Activated T-helper 1 cell treated with Interleukin-2 at 50 U/mL for 16 hours (primary cell): ENCODE data around the gene MAPK8IP3.

Experiments used
- DNase-seq: peaks from one replicate; pipeline ENCODE4 v3.0.0-alpha.2; 2020; ENCODE audit warnings: low read depth

MAPK8IP3 gene

DNA sequence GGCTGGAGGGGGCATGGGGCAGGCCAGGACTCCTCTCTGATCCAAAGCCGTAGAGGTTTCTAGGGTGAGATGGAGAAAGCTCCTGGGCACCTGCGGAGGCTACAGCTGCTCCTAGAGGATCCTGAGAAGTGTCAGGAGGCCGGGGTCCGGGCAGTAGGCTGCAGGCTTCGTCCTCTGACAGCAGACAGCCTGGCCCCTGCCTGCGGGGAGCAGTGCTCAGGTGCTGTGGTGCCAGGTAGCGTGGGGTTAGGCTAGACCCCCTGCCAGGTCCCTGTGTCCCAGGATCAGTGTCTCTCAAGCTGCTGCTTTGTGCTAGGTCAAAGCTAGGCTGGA, 68.4 kb downstream of the MAPK8IP3 start:
- DNase-seq = no peak

DNA sequence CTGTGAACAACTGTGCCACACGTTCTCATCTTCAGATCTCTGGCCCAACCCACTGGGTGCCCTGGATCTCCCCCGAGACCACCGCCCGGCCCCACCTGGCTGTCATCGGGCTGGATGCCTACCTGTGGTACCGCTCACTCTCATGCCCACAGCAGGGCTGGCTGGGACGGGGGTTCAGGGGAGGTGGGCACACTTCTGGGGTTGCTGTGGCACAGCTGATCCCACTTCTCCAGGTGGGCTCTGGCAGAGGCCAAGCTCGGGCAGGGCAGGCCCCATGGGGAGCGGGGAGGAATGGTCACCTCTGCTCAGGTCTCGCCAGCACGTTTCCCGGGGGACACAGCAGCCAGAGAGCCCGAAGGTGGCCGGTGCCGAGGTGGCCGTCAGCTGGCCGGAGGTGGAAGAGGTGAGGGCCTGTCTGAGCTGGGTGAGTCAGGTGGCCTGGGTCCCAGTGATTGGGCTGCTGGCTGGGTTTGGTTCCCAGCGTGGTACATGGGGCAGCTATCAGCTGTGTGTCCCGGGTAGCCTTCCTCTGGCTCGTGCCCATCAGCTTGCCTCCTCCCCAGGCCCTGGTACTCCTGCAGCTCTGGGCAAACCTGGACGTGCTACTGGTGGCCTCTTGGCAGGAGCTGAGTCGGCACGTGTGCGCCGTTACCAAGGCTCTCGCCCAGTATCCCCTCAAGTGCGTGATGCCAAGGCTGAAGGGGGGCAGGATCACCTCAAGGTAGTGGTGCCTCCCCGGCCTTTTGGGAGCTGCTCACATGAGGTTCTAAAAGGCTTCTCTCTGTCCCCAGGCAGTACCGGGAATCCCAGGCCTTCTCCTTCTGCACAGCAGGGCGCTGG, 69.2 kb downstream of the MAPK8IP3 start:
- no peak for DNase-seq

DNA sequence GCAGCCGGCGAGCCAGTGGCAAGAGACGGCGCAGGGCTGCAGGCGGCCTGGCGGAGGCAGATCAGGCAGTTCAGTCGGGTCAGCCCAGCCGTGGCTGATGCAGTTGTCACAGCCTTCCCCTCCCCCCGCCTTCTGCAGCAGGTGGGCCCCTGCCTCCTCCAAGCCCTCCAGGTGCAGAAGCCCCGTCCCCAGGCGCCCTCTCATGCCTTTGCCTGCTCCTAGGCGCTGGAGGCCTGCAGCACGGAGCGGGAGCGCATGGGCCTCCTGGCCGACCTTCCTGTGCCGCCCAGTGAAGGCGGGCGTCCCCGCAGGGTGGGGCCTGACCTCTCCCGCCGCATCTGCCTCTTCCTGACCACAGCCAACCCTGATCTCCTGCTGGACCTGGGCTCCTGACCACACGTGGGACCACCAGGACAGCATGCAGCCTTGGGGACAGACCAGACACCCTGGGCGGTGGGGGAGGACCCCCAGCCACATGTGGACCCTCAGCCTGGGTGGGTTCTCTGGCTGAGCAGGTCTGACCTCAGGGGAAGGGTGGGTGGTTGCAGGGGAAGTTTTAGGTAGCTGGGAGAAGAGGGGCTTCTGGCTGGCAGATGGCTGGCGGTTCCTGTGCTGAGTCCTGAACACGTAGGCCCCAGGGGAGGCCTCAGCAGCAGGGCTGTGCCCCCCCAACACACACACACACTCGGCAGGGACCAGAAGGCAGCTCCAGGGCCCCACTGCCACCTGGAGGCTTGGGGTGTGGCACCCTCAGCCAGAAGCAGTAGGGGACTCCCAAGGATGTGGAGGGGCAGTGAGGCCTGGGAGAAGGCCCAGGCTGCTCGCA, 70.1 kb downstream of the MAPK8IP3 start:
- DNase-seq = no peak

DNA sequence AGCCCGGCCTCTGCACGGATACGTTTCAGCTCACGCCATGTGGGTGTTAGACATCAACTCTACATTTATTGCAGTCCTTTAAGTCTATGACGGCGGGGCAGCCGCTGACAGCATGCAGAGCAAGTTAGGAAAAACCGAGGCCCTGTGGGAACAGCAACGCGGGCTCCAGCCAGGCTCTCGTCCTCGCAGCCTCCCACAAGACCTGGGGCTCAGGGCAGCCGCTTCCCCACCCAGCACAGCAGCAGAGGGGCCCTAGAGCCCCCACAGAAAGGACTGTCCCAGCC, 70.6 kb downstream of the MAPK8IP3 start:
- DNase-seq = no peak

DNA sequence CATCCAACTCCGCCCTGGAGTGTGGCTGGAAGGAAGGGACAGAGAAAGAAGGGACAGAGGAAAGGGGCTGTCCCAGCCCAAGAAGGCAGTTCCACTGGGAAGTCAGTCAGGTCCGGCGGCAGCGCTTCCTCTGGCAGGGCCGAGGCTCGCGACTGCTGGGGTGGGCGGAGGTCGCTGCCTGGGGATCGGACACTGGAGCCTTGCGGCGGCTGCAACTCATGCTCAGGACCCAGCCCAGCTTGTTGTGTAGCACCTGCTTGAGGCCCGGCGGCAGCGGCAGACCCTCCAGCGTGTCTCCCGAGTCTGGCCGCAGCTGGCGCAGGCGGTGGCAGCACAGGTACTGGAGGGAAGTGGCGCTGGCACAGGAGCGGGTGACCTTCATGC, 71.0 kb downstream of the MAPK8IP3 start:
- DNase-seq = no peak

DNA sequence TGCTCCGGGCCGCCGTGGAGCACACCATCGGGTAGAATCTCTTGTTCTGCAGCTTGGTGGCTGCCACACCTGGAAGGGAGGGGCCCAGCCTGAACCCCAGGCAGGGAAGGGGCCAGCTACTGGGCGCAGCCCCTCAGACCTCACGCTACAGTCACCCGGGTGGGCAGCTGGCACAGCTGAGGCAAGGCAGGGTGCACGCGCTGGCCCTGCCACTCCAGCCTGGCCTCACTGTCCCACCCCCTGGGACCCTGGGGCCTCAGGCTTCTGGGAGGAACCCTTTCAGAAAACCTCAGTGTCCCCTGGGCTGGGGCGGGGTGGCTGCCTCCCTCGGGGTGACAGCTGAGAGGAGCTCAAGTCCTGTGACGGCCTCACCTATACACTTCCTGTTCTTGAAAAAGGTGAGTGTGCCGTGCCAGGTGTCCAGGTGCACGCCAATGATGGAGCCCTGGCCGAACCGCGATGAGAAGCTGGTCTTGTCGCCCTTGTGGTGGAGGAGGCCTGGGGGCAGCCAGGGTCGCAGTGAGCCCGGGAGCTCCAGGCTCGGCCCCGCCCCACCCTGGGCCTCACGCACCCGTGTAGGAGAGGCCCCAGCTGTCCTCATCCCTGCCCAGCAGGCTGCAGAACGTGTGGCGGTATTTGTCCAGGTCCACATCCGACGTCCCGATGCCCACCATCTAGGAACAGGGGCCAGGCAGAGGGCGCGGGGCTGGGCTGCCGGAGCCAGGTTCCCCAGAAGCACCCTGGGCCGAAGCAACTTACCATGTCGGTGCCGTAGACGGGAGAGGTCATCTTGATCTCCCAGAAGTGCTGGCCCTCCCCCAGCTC, 71.6 kb downstream of the MAPK8IP3 start:
- DNase-seq = no peak

DNA sequence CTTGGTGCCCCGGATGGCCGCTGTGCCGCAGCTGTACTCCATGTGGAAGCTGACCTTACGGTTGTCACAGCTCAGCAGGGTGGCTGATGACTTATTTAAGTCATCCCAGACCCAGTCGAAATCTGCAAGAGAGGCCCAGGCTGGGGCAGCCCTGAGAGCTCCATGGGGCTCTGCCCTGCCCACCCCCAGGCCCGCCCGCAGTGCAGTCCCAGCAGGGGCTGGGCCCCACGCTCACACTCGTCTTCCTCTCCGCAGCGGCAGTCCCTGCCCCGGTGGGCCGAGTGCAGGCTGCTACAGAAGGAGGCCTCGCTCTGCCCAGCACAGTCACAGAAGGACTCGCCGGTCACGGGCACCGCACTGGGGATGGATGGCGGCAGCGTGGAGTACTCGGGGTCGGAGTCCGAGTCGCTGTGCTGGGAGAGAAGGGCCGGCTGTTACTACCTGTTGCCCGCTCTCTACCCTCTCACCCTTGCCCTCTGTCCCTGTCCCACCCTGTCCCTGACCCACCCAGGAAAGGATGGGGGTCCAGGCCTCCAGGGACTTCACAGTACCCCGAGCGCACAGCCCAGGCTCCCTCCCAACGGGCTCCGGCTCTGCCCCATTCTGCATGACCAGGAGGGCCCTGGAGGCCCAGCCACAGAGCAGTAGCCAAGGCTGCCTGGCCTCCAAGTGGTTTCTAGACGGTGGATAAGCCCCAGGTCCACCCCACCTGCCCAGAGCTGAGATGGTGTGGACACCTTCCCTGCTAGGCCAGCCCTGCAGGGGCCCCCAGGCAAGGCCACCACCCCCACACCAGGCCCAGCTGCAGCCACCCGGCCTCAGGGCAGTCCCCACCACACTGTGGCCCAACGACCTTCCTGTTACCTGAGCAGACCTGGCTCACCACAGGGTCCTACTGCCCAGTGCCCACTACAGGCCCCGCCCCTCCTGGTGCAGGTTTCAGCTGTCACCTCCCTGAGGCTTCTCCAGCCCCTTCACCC, 72.5 kb downstream of the MAPK8IP3 start:
- no peak for DNase-seq

DNA sequence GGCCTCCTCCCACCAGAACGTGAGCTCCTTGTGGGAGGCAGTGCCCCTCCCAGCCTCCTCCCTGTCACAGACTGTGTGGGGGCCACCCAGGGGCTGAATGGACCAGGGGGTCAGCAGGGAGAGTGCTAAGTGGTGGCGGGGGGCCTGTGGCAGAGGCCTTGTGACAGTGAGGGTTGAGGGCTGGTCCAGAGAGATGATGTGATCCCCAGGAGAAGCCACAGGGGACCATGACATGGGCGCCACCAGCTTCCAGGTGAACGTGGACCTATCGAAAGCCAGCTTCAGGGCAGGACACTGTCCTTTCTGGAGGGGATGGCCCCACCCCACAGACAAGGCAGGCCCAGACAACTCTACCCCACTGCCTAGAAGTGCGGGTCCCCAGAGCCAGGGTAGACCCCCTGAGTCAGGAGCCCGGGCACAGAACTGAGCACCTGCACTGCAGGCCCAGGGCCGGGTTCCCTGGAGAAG, 73.3 kb downstream of the MAPK8IP3 start:
- no peak for DNase-seq

DNA sequence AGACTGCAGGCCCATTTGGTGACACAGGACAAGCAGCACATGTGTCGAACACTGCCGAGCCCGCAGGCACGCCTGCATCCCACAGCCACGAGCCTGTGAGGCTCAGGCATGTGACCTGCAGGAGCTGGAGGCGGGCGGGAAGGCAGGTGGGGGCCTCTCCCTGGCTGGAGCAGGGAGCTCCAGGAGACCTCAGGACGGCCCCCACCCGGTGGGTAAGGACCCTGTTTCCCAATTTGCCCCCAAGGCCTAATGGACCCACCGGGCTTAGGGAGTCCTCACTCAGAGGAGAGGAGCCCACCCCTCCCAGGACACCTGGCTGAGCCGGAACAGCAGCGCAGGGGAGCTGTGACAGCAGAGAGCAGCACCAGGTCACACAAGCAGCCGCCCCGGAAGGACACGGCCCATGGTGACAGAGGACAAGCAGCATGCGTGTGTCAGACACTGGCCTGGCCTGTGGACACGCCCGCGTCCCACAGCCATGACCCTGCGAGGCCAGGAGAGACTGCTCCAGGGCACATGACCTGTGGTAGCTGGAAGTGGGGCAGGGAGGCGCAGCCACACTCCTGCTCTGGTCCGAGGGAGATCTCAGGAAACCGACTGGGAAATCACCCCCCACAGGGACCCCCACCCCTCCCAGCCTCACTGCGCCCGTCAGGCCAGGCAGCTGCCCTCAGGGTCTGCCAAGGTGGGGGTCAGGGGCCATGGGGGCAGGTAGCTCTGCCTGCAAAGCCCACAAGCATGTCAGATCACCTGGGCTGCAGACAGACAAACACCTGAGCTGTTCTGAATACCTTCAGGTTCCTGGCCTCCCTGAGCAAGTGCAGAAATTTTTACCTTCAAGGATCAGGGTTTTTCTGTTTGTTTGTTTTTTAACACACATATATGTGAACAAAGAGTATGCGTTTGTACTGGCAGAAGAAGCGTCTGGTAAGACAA, 74.0 kb downstream of the MAPK8IP3 start:
- DNase-seq = no peak

DNA sequence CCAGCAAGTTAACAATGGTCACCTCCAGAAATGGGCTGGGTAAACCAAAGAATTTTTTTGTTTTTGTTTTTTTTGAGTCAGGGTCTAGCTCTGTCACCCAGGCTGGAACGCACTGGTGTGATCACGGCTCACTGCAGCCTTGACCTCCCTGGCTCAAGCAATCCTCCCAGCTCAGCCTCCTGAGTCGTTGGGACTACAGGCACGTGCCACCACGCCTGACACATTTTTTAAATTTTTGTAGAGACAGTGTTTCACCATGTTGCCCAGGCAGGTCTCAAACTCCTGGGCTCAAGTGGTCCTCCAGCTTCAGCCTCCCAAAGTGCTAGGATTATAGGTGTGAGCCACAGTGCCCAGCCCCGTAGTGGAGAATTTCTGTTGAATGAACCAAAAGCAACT, 74.7 kb downstream of the MAPK8IP3 start:
- DNase-seq = no peak

DNA sequence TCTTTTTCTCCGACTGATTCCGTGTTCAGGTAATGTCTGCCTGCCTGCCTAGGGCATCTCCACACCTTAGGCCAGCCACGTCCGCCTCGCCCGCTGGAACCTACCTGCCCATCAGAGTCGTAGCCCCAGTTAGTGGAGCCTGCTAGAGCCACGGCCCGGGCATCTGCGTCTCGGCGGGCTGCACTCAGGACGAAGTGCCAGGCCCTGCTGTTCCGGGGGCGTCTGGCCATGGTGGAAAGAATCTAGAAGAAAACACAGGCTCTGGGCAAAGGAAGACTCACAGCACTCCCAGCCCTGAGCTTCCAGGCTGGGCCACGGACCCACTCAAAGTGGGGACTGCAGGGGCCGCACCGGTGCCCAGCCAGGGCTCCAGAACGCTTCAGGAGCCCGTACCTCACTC, 75.3 kb downstream of the MAPK8IP3 start:
- no peak for DNase-seq

DNA sequence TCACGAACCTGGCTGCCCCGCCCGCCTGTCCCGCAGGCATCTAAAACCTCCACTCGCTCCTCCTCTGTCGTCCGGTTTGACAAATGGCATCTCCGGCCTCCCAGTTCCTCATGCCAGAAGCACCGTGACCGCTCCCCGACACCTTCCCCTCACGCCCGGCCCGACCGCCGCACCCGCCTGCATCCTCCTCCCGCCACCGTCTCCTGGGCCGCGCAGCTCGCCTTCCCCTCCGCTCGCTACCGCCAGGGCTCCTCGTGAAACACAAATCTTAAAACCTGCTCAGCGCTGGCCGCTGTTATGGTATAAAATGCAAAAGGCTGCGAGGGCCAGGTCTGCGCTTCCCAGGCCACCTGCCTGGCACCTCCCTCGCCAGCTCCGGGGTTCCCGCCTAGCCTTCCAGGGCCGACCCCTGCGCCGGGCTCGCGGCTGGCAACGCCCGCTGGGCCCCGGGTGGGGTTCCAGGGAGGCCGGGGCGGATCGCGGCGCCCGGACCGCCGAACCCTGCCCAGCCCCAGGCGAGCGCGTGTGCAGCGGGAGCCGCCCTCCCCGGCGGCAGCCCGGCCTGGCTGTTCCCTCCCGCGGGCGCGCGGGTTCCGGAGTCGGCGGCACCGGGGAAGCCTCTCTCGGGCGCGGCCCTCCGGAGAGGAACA, 75.9 kb downstream of the MAPK8IP3 start:
- peak; percentile 31 for DNase-seq

DNA sequence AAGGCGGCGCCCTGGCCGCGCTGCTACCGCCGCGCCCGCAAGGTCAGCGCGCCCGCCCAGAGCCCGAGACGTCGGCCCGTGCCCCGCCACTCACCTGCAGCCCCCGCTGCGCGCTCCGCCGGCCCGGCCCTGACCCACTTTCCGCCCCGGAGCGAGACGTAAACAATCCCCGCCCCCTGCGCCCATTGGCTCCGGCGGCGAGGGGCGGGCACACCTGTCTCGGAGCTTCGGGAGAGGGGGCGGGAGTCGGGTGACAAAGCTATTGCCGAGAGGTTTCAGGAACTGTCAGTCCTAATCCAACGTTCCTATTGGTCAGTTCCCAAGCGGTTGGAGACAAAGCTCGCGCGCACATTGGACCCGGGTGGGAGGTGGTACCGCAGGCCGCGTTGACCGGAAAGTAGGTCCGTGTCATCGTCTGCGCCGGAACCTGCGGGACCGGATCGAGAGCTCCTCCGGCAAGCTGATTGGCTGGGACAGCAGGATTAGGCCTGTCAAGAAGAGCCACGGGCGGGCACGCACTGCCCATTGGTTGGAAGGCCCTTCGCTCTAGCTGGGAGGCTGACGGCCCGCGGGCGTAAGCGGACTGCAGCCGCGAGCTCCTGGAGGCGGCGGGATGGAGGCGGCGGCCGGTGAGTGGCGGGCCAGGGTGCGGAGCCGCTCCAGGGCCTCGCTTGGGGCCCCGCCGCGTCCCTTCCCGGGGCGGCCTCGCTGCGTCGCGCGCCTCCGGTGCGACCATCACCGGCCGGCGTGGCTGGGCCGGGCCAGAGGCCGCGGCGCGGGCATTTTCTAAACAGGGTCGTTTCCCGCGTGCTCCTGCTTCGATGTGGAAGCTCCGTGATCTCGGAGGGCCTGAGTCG, 76.6 kb downstream of the MAPK8IP3 start, which contains the start of the genes NUBP2 and SPSB3:
TSS of gene NUBP2 (plus strand) at position 553 of the 857 bp plus-strand sequence. CDS start at position 614, 61 bp downstream.
TSS of gene SPSB3 (minus strand) at position 164 of the 857 bp plus-strand sequence. CDS start 1,088 bp downstream, outside the sequence.
- peak; percentile 97 for DNase-seq

DNA sequence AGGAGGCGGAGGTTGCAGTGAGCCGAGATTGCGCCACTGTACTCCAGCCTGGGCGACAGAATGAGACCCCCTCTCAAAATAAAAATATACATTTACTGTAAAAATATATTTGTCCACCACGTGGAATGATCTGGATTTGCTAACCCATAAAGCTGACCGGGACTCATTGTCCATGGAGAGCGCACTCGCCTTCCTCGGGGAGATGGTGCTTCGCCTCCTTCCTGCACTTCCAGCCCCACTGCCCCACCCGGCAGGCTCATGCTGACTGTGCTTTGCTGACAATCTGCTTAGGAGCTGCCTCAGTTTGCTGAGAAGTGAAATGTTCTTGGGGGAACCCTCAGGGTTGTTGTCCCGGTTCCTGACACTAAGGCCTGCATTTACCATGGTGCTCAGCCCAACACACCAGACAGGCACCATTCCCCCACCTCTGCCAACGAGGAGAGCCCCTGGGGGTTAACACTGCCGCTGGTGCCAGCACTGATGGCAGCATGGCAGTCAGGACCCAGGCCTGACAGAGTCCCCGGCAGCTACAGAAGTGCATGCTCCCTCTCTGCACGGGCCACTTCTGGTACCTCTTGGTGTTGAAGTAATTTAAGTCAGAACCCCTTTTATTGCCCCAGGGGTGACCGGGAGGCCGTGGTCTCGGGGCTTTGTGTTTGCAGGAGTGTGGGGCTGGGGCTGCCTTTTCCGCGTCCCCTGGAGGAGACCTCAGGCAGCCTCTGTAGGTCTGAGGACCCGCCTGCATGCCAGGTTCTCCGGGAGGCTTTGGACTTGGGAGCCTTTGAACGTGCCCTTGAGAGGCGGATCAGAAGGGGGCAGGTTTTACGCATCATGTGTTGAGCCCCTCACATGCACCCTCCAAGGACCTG, 79.2 kb downstream of the MAPK8IP3 start:
- DNase-seq = no peak

DNA sequence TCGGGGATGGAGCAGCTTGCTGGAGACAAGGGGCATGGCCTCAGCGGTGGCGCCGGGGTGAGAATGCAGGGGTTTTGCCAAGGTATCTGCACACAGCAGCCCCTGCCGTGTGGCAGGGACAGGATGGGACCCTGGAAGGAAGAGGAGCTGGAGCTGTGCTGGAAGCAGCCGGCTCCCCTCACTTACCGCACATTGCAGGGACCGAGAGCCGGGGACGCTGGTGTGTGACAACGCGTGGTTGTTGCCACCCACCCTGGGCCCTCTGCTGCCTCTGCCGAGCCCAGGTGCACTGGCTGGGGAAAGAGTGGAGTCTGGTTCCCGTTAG, 79.8 kb downstream of the MAPK8IP3 start:
- DNase-seq = no peak

DNA sequence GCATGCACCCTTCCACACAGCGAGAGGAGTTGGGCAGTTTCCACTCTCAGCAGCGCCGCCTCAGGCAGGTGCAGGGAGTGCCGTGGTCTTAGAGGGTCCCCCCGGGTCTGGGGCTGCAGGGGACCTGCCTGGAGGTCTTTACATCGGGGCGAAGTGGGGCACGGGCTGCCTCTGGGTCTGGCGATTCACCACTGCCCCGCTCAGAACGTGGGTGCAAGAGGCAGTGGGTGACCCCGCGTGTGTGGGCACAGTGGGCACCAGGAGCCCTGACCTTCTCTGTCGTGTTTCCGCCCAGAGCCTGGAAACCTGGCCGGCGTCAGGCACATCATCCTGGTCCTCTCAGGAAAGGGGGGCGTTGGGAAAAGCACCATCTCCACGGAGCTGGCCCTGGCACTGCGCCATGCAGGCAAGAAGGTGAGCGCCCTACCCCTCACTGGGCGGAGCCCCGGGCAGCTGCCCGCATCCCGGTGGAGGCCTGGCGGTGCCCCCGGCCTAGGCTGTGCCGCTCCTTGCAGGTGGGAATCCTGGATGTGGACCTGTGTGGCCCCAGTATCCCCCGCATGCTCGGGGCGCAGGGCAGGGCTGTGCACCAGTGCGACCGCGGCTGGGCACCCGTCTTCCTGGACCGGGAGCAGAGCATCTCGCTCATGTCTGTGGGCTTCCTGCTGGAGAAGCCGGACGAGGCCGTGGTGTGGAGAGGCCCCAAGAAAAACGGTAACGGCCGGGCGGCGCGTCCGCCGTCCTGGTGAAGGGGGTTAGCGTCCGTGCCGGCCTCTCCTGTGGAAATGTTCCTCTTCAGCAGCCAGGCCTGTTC, 80.5 kb downstream of the MAPK8IP3 start:
- DNase-seq = no peak

DNA sequence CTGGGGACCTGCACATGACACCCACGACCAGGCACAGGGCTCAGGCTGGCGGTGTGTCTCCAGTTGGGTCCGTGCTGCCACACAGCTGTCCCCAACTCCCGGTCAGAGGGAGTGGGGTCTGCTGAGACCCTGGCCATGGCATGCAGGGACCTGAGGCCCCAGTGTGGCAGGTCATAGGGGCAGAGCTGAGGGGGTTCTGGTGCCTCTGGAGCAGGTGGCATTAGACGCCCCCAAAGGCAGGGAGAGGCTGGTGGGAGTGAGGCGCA, 81.0 kb downstream of the MAPK8IP3 start:
- no peak for DNase-seq
